Smooth muscle cell (in vitro differentiated cells): Measurements from ENCODE around the gene GLS2. TPM values are rescaled to one million over a fixed set of nuclear protein-coding genes. Genes with fewer than 3 reads are reported as not detected.

Source experiments
- DNase-seq: peaks from one replicate; lab custom pipeline; 2025; ENCODE audit not compliant: unreplicated experiment; lab: John Stamatoyannopoulos, UW
- H2AFZ ChIP-seq: fragments of 200-600 bp; sonication (generic); 2 replicates; pipeline ENCODE4 v1.6.0; 2016; ENCODE audit warnings: antibody characterized with exemption, low read depth, mild to moderate bottlenecking
- H3F3A ChIP-seq: fragments of 200-600 bp; sonication (generic); 2 replicates; pipeline ENCODE4 v1.6.0; 2017; ENCODE audit warnings: antibody characterized with exemption, low read depth
- H3K27ac ChIP-seq: fragments of 200-600 bp; sonication (generic); 2 replicates; pipeline ENCODE4 v1.5.1; 2016; ENCODE audit warnings: low read depth, mild to moderate bottlenecking
- H3K27me3 ChIP-seq: fragments of 200-600 bp; sonication (generic); 2 replicates; pipeline ENCODE4 v1.6.1; 2016; ENCODE audit warnings: low read depth, mild to moderate bottlenecking
- H3K36me3 ChIP-seq: fragments of 200-600 bp; sonication (generic); 2 replicates; pipeline ENCODE4 v1.5.1; 2016; ENCODE audit warnings: low read depth
- H3K4me1 ChIP-seq: fragments of 200-600 bp; sonication (generic); 2 replicates; pipeline ENCODE4 v1.5.1; 2016; ENCODE audit warnings: low read depth
- H3K4me2 ChIP-seq: fragments of 200-600 bp; sonication (generic); 2 replicates; pipeline ENCODE4 v1.6.0; 2016; ENCODE audit warnings: mild to moderate bottlenecking
- H3K4me3 ChIP-seq: fragments of 200-600 bp; sonication (generic); 2 replicates; pipeline ENCODE4 v1.5.1; 2016; ENCODE audit warnings: mild to moderate bottlenecking
- H3K79me2 ChIP-seq: fragments of 200-600 bp; sonication (generic); 2 replicates; pipeline ENCODE4 v1.6.0; 2016; ENCODE audit warnings: low read depth, mild to moderate bottlenecking
- H3K9ac ChIP-seq: fragments of 200-600 bp; sonication (generic); 2 replicates; pipeline ENCODE4 v1.6.0; 2016; ENCODE audit warnings: low read depth
- H3K9me3 ChIP-seq: fragments of 200-600 bp; sonication (generic); replicated peaks from 2 replicates; pipeline ENCODE4 v1.5.1; 2016; ENCODE audit warnings: low read depth
- H4K20me1 ChIP-seq: fragments of 200-600 bp; sonication (generic); 2 replicates; pipeline ENCODE4 v1.6.0; 2016; ENCODE audit warnings: low read depth
- WGBS: methylation state at CpG from one replicate; pipeline ENCODE4 v1.1.7; 2016; ENCODE audit warnings: low lambda C conversion rate; 5-methylcytosine and 5-hydroxymethylcytosine counted together
- polyA plus RNA-seq: library from polyadenylated mRNA; unstranded; fragments of >200 nt; fragmentation: Nextera tagmentation; extraction: Ambion mirVana; gene quantifications from 2 replicates; pipeline ENCODE4 v1.2.1, GENCODE V29; 2016
- total RNA-seq: library from RNA; depleted of rRNA; stranded (reverse); fragments of >200 nt; gene quantifications from 2 replicates; pipeline ENCODE4 v1.2.3, GENCODE V29; 2014
- TF ChIP-seq, protein P1 (sequence below): fragments of 200-600 bp; sonication (generic); IDR thresholded peaks from 2 replicates; pipeline ENCODE4 v1.5.1; 2017; ENCODE audit warnings: borderline replicate concordance, mild to moderate bottlenecking, antibody characterized with exemption; ENCODE audit not compliant: insufficient read depth, poor library complexity, severe bottlenecking

The GLS2 gene
- total and polyA plus RNA-seq, 2 experiments from 2014 or later: 0.37 to 0.76 TPM

DNA sequence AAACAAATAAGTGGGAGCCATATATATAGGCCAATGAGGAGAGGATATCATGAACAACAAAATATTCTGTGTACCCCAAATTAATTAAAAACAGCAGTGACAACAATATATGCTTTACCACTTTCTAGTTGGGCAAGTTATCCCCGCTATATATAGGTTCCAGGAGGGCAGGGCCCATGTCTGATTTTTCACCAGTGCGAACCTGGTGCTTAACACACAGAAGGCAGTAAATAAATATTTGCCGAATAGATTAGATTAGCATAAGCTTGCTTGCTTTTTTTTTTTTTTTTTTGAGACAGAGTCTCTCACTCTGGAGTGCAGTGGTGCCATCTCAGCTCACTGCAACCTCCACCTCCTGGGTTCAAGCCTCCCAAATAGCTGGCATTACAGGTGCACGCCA lies 30.1 kb downstream of the GLS2 start:
- H3K27me3 ChIP-seq: no peaks in the 10 kb centered on the region
- WGBS: 94% methylated on average over 4 of the region's 4 CpGs
- H2AFZ ChIP-seq: no peak overlapping the region
- H3K9me3 ChIP-seq: no peaks in the 10 kb centered on the region
- H3K4me1 ChIP-seq: peaks cover 1% of the 10 kb centered on the region
- H3K9ac ChIP-seq: no peak overlapping the region
- no peaks in the 10 kb centered on the region for H3F3A ChIP-seq
- TF ChIP-seq, protein P1, sequence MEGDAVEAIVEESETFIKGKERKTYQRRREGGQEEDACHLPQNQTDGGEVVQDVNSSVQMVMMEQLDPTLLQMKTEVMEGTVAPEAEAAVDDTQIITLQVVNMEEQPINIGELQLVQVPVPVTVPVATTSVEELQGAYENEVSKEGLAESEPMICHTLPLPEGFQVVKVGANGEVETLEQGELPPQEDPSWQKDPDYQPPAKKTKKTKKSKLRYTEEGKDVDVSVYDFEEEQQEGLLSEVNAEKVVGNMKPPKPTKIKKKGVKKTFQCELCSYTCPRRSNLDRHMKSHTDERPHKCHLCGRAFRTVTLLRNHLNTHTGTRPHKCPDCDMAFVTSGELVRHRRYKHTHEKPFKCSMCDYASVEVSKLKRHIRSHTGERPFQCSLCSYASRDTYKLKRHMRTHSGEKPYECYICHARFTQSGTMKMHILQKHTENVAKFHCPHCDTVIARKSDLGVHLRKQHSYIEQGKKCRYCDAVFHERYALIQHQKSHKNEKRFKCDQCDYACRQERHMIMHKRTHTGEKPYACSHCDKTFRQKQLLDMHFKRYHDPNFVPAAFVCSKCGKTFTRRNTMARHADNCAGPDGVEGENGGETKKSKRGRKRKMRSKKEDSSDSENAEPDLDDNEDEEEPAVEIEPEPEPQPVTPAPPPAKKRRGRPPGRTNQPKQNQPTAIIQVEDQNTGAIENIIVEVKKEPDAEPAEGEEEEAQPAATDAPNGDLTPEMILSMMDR: no peak
- H3K4me3 ChIP-seq: no peak overlapping the region
- H3K27ac ChIP-seq: no peak overlapping the region
- no peaks in the 10 kb centered on the region for H3K79me2 ChIP-seq
- no peak for DNase-seq
- no peak overlapping the region for H3K4me2 ChIP-seq
- no peaks in the 10 kb centered on the region for H4K20me1 ChIP-seq
- H3K36me3 ChIP-seq: no peaks in the 10 kb centered on the region

GRCh38 chr12:56454557-56454956 lies 33.4 kb downstream of the GLS2 start, which contains the start of gene MIP:
Gene MIP (minus strand): TSS chr12:56454657. CDS start chr12:56454613, 44 bp downstream.
- TF ChIP-seq, protein P1: no peak
- H3F3A ChIP-seq: no peaks in the 10 kb centered on the region
- H2AFZ ChIP-seq: no peak within 1 kb of the TSS
- H3K4me3 ChIP-seq: no peak within 1 kb of the TSS
- no peaks in the 10 kb centered on the region for H3K27me3 ChIP-seq
- H3K4me2 ChIP-seq: no peak within 1 kb of the TSS
- H4K20me1 ChIP-seq: no peaks in the 10 kb centered on the region
- WGBS: 84% methylated on average over 5 of the region's 5 CpGs
- no peaks in the 10 kb centered on the region for H3K79me2 ChIP-seq
- no peak within 1 kb of the TSS for H3K27ac ChIP-seq
- H3K36me3 ChIP-seq: no peaks in the 10 kb centered on the region
- H3K9me3 ChIP-seq: no peaks in the 10 kb centered on the region
- no peak within 1 kb of the TSS for H3K9ac ChIP-seq
- H3K4me1 ChIP-seq: peaks cover 10% of the 10 kb centered on the region
- no peak for DNase-seq

GRCh38 chr12:56451147-56451546 lies 36.8 kb downstream of the GLS2 start:
- TF ChIP-seq, protein P1: no peak
- 91% methylated on average over 5 of the region's 5 CpGs for WGBS

DNA sequence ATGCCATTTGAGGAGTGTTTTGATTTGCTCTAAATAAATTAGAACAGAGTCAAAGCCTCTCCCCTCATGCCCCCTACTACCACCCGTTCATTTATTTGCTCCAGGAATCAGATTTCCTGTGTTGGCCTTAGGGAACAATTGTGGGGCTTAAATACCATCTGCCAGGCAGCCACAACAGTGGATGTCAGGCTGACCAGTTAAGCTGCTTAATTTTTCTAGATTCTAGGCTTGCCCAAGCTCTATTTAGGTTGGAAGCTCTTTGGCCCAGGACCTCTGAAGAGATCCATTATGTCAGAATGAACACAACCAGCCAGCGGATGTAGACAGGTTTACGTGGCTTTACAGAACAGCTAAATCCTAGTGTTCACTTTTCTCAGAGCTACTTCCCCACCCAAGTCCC lies 37.7 kb downstream of the GLS2 start:
- WGBS: 91% methylated on average over 3 of the region's 3 CpGs

More at GRCh38 chr12:56451147-56451546, 36.8 kb downstream of the GLS2 start:
- no peak overlapping the region for H3K4me2 ChIP-seq
- no peak for DNase-seq
- peaks cover 5% of the 10 kb centered on the region for H3F3A ChIP-seq
- no peaks in the 10 kb centered on the region for H3K27me3 ChIP-seq
- H2AFZ ChIP-seq: no peak overlapping the region
- H3K79me2 ChIP-seq: no peaks in the 10 kb centered on the region
- no peaks in the 10 kb centered on the region for H3K9me3 ChIP-seq
- H4K20me1 ChIP-seq: no peaks in the 10 kb centered on the region
- no peak overlapping the region for H3K27ac ChIP-seq
- H3K9ac ChIP-seq: no peak overlapping the region
- peaks cover 12% of the 10 kb centered on the region for H3K4me1 ChIP-seq
- no peaks in the 10 kb centered on the region for H3K36me3 ChIP-seq
- H3K4me3 ChIP-seq: no peak overlapping the region

More for the DNA sequence above, 37.7 kb downstream of the GLS2 start:
- Histone ChIP-seq H3K9me3 (no peaks in the 10 kb centered on the region), H3F3A (peaks cover 5% of the 10 kb centered on the region), H3K27me3 (no peaks in the 10 kb centered on the region), H4K20me1 (no peaks in the 10 kb centered on the region), H3K4me1 (peaks cover 12% of the 10 kb centered on the region), H3K4me3 (no peak overlapping the region), H3K27ac (no peak overlapping the region), H3K4me2 (no peak overlapping the region), H2AFZ (no peak overlapping the region), H3K79me2 (no peaks in the 10 kb centered on the region), H3K36me3 (no peaks in the 10 kb centered on the region), H3K9ac (no peak overlapping the region)
- TF ChIP-seq, protein P1: no peak
- no peak for DNase-seq
